Measurements from ENCODE around the gene CYP2E1.
"Not testable (repeated sequence)": the region's sequence is repeated elsewhere in the genome, so short reads cannot be mapped to it uniquely, and the experiment has no call there.

Gene CYP2E1

DNA sequence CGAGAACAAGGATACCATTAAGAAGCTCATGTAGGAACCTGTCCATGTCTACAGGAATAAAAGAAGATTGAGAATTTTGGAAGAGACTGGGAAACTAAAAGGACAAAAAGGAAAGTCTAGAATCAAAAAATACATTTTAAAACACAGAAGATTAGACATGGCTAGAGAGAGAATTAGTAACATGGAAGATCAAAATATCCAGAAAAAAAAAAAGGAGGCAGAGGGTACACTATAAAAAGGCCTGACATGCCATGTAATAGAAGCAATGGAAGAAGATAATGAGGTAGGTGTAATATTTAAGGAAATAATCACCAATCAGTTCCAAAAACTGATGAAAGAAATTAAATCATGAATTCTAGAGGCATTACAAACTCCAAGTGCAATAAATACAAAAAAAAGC is 46.3 kb downstream of the CYP2E1 start:
- H3K36me3 ChIP-seq (ENCODE audit: insufficient read depth, low read length); H3K9ac ChIP-seq (ENCODE audit: low read depth, low read length); H3K4me1 ChIP-seq (ENCODE audit: insufficient read depth, low read length); H3K9me3 ChIP-seq (ENCODE audit: control insufficient read depth, insufficient read depth, low read length): not testable (repeated sequence)

DNA sequence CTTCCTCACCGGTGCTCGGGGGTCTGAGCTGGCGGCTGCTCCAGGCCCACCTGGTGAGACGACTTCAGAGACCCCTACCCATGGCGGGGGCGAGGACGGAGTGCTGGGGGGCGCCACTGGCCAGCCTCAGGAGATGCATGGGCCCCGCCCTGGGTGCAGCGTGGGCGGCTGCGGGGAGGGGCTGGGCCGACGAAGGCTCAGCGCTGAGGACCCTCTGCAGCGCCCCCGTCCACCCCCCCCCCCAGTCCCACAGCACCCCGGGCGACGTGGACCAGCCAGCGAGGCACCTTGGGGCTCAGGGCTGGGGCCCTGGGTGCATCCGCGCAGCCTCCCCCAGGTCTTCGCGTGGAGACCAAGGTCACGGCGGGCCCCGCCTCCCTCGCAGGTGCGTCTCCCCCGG is 49.9 kb downstream of the CYP2E1 start:
- not testable (repeated sequence) for H3K36me3 ChIP-seq (ENCODE audit: insufficient read depth, low read length); H3K9me3 ChIP-seq (ENCODE audit: control insufficient read depth, insufficient read depth, low read length); H3K4me1 ChIP-seq (ENCODE audit: insufficient read depth, low read length); H3K9ac ChIP-seq (ENCODE audit: low read depth, low read length)
